HG03558 (cell line): ENCODE results near the gene XPC.

Source experiments
- ATAC-seq: cut with Tn5 transposase; IDR thresholded peaks from one replicate; pipeline ENCODE4 v1.9.1; 2021; ENCODE audit warnings: moderate number of reproducible peaks; ENCODE audit not compliant: unreplicated experiment; ENCODE audit errors: extremely low read depth

Gene XPC

DNA sequence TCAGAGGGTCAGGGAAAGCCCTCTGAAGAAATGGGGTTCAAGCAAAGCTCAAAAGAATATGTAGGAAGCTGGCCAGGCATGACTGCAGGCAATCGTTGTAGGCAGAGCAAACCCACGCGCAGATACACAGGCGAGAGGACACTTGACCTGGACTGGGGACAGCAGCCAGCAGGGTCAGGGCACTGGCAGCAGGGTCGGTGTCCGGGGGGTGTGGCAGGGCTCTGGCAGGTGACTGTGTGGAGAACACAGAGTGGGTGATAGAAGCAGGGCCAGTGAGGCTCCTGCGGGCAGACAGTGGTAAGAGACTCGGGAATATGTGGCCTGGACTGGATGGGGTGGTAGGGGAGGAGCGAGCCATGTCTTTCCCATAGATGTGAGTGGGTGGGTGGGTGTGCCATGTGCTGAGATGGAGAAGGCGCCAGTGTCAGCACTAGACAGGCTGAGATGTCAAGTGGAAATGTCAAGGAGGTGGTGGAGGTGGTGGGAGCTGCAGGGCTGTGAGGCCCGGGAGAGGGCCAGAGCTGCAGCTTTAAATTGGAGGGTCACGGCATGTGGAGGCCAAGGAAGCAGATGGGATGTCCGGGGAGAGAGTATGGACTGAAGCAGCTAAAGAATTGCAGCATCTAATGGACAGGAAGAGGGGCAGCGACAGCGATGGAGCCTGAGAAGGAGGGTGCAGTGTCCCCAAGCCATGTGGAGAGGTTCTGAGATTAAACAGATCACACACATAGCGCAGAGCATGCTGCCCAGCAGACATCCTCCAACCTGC is 40.1 kb downstream of the XPC start:
- no peak for ATAC-seq

DNA sequence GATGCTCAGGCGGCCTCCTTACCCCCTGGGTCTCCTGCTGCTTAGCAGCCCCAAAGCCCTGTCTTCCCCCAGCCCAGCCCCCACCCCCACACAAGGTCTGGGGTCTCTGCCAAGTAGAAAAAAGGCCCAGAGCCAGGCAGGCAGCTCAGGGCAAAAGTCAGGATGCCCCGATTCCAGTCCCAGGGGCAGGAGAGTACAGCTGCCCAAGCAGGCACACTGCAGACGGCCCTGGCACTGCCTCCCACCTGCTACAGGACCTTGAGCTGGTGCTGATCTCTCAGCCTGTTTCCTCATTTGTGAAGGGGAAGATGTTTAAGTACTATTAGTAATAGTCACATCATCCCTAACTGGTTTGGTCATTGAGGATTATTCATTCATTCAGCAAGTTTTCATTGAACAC is 41.0 kb downstream of the XPC start:
- no peak for ATAC-seq

DNA sequence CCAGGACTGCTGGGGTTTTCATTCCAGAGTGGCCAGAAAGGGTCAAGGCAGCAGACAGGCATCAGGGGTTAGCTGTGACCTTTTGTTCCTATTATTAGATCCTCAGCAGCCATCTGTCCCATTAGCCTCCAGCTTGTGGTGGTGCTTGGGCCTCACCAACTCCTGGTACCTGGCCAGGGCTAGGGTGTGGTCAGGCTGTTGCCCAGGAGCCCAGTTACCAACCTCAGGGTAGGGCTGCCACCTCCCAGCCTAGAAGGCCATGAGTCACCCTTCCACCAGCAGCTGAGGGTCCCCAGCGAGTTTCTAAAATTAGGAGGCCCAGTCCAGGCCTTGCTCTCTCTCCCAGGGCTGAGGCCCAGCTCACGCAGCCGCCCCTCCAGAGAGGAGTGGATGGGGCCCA is 41.4 kb downstream of the XPC start:
- no peak for ATAC-seq

DNA sequence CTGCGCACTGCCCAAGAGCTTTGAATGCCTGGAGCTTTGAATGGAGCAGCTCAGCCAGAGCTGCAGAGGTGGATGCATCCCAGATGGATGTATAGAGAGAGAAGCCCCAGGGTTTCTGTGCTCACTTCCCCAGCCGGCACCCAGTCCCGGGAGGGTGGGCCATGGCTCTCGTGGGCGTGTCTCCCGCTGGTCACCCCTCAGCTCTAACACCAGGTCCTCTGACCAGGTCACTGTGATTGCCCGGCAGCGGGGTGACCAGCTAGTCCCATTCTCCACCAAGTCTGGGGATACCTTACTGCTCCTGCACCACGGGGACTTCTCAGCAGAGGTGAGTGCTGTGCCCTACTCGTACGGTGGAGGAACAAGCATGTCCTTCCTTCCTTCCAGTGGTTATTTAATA is 42.8 kb downstream of the XPC start:
- no peak for ATAC-seq

DNA sequence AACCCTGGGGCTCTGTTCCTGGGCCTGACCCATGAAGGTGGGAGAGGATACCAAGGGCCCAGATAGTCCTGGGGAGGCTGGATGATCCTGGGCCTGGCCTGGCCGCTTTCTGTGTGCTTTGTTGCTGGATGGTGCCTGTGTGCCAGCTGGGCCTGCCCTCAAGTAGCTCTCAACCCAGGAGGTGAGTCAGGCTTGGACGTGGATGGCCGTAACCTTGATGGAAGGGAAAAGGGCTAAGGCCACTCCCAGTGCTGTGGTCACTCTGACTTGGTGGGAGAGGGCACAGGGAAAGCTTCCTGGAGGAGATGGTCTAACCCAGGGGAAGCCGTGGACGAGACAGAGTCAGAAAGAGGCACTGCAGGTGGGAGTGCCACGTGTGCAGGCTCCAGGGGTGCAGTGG is 44.1 kb downstream of the XPC start:
- no peak for ATAC-seq

DNA sequence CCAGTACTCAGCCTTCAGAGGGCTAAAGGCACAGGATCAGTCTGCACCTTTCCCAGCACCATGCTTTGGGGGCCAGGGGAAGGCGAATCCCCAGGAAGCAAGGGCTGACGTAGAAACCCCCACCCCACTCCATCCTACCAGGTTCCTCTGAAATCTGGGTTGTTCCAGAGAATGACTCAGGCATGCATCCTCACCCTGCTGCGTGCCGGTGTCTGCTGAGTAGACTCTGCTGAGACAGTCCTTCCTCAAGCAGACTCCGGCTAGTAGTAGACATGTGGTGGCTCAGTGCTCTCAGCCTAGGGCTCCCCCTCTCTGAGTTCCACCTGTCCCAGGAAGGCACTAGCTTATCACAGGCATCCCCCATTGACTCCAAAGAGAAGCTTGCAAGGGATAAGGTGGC is 44.5 kb downstream of the XPC start:
- ATAC-seq: no peak

DNA sequence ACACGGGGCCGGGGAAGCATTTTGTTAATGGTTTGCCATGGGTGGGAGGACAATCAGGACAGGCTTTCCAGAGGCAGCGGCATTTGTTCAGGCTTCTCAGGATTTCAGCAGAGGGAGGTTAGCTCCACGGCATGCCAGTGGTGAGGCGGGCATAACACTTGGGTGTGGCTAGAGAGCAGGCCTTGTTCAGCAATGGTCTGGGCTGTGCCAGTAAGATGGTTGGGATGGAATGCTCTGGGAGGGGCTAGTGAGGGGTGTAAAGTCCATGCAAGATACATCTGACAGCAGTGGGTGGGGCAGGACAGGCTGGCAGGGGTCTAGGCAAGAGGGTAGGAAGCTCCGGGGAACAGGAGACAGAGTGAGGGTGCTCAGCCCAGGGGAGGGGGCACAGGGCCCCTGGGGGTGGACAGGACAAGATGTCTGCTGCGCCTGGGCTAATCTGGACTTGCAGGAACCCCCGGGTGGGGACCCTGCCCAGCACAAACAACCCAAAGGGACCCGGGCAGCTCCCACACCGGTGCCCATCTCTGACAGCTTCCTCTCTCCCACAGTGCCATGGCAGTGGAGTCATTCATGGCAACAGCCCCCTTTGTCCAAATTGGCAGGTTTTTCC is 45.1 kb downstream of the XPC start:
- ATAC-seq: no peak

DNA sequence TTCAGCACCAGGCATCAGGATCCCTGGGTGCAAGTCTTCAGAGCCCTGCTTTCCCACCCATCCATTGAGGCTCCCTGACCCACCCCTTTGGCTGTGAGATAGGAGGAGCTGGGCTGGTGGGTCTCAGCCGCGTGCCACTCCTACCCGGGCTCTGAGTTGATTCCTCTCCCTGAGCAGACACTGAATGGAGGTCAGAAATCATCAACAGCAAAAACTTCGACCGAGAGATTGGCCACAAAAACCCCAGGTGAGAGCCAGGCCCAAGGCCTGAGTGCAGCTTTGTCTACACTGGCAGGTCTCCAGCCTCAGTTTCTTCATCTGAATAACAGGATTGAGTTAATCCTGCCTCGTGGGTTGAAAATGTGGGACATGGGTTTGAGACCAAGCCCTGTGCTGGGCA is 45.7 kb downstream of the XPC start:
- no peak for ATAC-seq

DNA sequence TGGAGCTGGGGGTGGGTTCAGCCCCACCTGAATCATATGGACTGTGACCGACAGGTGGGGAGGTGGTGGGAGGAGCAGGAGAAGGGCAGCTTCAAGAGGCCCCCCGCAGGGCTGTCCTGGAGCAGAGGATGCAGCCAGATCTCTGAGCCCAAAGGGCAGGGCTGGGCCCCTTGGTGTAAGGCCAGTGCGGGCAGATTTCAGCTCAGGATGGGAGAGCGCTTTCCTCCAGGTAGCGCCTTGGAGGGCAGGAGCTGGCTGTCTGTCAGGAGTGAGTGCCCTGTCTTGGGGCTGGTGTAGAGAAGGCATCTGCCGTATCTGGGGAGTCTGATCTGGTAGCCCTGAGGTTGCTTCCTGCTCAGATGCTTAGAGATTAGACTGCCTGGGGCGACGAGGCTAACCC is 46.3 kb downstream of the XPC start:
- no peak for ATAC-seq

DNA sequence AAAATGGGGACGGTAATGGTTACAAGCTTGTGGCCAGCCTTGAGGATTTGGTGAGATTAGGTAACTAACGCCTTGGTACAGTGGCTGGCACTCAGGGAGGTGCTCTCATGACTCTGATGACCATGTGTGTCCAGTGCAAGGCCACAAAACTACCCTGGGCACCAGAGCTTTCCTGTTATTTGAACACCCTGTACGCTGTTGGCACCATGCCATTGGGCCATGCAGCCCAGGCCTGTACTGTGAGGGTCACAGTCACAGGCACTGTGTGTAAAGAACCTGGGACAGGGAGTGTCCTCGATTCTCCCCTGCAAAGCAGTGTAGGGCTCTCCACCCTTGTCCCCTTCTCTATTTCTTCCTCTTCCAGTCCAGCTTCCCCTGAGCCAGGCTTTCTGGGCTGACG is 47.3 kb downstream of the XPC start:
- no peak for ATAC-seq

DNA sequence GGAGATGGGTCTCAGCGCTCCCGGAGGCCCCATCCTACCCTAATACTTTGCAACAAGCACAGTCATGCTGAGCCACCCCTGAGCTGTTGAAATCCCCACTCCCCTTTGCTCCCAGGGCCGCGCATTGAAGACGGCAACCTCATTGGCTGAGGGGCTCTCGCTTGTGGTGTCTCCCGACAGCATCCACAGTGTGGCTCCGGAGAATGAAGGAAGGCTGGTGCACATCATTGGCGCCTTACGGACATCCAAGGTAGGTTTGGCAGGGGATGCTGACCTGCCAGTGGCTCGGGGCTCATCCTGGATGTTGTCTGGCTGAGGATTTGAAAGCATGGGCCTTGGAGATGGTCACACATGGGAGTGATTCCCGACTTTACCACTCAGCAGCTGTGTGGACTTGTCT is 47.7 kb downstream of the XPC start:
- no peak for ATAC-seq

DNA sequence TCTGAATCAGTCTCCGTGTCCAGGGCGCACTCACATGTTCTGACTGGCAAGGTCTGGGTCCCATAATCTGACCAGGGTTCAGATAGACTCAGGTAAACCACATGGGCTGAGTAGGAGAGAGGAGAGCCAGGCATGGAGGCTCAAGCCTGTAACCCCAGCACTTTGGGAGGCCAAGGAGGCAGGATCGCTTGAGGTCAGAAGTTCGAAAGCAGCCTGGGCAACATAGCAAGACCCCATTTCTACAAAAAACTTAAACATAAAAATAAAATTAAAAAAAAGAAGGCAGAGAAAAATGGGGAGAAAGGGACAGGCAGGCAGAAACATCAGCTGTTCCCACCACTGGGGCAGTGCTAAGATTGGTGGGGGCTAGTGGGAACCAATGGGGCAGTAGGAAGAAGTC is 48.2 kb downstream of the XPC start:
- no peak for ATAC-seq

DNA sequence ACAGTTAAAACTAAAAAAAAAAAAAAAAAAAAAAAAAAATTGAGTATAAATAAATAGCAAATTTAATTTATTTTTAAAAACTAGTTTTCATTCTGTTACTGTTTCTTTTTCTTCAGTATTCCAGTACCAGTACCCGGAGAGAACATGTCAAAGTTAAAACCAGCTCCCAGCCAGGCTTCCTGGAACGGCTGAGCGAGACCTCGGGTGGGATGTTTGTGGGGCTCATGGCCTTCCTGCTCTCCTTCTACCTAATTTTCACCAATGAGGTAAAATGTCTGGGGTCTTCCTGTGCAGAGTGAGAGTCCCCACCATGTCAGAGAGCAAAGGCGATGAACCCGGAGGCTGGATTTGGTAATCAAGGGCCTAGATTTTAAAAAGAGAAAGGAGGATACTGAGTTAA is 49.1 kb downstream of the XPC start:
- no peak for ATAC-seq

DNA sequence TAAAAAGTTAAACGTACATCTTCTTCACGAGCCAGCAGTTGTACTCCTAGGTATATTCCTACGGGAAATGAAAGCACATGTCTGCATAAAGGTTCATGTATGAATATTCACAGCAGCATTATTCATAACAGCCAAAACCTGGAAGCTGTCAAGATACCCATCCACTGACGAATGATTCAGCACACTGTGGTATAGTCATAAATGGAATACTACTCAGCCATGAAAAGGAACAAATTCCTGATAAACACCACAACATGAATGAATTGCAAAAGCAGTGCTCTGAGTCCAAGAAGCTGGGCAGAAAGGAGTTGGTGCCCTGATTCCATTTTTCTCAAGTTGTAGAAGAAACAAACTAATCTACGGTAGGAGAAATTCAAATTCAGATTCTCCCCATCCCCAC is 49.7 kb downstream of the XPC start:
- no peak for ATAC-seq

DNA sequence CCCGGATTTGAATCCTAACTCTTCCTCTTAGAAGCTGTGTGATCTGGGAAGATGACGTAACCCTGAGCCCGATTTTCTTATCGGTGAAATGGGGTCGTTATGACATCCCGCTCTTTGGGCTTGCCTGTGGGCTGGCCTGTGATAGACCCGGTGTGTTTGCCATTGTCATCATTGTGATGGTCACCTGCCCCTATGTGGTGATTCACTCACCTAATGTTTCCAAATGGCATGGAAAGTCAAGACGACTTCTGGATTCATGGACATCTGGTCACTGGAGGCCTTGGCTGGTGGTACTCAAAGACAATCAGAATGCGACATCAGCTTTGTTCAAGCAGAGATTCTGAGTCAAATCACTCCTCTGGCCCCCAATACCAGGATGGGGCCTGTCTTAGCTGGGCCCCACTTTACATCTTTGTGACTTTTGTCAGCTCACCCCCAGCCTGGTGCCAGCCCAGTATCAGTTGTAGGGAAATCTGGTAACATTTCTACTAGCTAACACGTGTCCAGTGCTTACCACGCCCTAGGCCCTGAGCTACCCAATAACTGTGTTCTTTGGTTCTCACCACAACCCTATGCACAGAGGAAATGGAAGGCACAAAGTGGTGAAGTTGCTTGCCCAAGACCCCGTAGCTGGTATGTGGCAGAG is 50.8 kb downstream of the XPC start:
- no peak for ATAC-seq

DNA sequence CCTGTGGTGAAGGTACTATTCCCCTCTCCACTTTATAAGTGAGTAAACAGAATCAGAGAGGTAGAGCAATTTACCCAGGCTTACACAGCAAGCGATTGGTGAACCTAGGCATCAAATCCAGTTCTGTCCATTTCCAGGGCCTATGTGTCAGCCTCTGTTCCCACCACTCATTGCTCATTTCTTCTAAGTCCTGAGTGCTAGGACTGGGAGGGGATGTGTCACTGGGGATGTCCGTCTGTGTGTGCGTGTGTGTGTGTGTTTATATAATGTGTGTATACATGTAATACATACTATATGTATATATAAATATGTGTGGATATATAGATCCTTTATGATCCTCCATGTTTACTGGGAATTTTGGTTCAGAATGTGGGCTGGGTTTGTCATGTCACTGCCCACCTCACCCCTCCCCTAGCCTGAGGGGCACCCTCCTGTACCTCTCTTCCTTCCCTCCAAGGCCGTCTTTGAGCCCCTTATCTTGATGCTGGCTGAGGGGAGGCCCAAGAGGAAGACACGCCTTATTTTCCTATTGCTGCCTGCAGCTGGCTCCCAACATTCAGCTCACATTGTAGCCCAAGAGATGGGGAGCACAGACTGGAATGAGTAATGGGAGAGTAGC is 51.4 kb downstream of the XPC start:
- ATAC-seq: no peak

DNA sequence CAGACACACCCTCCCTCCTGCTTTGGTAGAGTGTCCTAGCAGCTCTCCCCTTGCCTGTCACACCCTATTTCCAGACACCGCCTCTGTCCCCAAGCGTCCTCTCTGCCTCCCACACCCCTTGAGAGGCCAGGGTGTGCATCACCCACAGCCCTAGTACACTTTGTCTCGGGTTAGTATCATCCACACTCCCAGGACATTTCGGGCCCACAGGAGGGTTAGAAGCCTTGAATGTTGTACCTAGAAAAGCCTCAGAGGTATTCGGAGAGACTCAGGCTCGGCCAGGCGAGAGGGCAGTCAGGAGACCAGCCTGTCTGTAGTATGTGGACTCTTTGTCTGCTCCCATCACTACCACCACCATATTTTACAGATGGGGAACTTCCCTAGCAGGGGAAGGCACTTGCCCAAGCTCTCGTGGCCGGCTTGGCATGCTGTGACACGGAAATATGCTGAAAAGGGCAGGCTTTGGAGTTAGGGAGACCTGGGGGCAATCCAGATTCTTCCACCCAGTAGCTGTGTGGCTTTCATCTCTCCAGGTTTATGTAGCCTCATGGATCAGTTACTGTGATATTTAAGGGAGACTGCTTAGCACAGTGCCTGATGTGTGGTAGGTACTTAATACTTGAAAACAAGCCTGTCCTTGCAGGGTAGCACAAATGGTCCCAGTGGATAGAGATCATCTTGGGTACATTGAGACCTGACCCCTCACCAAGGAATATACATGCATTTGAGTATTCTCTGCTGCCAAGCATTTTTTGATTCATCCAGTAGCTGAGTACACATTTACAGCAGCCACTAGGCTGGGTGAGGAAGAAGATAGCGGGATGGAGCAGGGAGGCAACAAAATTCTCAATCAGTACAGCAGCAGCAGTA is 52.1 kb downstream of the XPC start:
- ATAC-seq: no peak

DNA sequence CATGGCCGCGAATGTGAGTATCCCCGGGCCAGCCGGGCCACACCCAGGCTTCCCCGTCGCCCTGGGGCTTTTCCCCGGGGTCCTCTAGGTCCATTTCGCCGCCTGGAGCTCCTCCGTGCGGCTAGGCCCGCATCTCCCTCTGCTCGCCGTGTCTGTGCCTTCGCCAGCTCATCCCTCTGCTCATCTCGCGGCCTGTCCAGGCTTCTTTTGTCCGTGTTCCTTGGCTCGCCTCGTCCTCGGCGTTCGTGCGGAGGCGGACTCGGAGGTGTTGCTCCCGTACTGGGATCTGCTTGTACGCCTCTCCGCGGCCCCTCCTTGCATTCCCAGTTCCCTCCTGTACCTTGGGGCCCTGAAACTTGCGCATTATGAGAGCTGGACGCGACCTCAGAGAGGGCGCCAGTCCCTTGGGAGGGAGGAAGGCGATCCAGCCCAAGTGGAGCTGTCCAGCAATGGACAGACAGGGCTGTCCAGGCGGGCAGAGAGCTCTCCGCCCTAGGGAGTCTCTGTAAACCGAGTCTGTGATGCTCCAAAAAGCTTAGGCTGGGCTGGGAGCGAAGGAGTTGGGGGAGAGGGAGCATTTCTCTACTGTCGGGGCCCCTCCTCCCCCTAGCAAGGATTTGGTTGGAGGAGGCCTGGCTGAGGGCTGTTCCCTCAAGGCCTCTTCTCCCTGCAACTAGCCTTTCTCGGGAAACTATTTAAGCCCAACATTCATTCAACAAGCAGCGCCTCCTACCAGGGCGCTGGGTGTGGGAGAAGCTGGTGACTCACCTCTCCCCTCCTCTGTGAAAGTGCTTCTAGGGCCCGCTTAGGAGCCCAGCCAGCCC is 53.0 kb downstream of the XPC start:
- peak; percentile 6 for ATAC-seq

DNA sequence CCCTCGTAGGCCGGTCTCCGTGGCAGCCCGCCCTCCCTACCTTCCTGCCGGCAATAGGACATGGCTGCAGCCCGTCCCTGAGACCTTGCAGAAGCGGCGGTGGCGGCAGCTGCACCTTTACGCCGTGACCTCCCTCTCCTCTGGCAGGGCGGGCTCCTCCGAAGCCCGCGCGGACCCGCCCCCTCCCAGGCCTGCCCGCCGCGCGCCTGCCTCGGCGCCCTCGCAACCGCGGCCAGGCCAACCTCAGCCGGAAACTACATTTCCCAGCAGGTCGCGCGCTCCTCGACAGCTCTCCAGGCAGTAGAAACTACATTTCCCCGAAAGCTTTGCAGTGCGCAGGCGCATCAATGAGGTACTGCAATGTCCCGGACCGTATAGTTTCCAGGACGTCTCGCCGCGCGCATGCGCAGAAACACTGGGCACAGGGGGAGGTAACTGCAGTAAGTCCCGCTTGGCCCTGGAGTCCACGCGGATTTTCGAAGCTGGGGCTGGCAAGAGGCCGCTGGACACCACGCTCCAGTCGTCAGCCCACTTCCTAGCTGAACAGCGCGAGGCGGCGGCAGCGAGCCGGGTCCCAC is 53.7 kb downstream of the XPC start, which contains the start of the genes CHCHD4 and TMEM43:
TSS of gene CHCHD4 (minus strand) at position 256 of the 578 bp plus-strand sequence. CDS start at position 62, 194 bp downstream.
TSS of gene TMEM43 (plus strand) at position 438 of the 578 bp plus-strand sequence. CDS start 142 bp downstream, outside the sequence.
- ATAC-seq: peak; percentile 85
